ELF-1 (cell line): Measurements from ENCODE around the gene RANBP10.
A peak's percentile ranks its signal among the peaks of the same experiment; 100 is the strongest.

Source experiments
- DNase-seq: peaks from one replicate; pipeline ENCODE4 v3.0.0-alpha.2; 2016; ENCODE audit warnings: low read depth, low spot score

Gene RANBP10

DNA sequence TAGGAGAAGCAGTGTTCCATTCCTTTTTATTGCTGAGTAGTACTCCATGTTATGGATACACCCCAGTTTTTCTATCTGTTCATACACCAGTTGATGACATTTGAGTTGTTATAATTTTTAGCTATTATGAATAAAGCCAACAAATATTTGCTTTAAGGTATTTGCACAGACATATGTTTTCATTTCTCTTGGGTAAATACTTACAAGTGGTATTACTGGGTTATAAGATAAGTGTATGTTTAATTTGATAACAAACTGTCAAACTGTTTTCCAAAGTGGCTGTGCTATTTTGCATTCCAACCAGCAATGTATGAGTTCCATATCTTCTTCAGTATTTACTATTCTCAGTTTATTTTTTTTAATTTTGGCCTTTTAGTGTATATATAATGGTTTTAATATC is 59.5 kb downstream of the RANBP10 start:
- no peak for DNase-seq

DNA sequence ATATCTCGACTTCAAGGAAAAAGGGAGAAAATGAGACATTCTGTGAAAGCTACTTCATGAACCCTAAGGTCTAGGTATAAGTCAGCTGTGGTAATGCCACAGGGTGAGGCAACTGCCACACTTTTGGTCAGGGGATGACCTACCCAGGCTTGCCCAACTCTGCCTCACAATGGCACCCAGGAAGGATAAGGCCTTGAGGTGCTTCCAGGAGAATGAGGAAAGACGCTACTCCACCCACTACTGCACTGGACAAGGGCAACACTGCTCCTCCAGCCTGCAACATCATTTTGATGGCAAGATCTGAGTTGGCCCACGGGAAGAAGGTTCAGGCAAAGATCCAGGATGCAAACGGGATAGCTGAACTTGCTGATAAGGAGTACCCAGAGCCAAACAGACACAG is 65.2 kb downstream of the RANBP10 start:
- no peak for DNase-seq

GRCh38 chr16:67740391-67740790 is 66.0 kb downstream of the RANBP10 start:
- DNase-seq: no peak

- no peak for DNase-seq
These were observed 69.5 kb downstream of the RANBP10 start for GRCh38 chr16:67736858-67737257.

DNA sequence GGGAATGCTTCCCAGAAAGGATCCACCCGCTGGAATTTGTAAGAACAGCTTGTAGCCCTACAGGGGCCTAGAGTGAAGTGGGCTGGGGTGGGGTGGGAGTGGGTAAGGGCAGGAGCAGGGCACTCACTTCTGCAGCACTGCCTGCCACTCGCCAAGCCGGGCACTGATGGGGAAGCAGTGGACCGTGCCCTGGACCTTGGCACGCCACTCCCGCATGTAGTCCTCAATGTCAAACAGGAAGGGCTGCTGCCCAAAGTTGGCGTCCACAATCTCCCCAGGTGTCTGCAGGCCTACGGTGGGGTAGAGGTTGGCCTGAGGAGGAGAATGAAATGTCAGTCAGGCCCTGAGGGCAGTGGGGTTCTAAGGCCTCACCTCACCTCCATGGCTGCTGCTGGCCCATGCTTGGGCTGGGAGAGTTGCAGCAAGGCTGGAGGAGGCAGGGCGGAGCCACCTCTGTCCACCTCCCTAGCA is 71.6 kb downstream of the RANBP10 start:
- DNase-seq: no peak

- no peak for DNase-seq
These were observed 72.5 kb downstream of the RANBP10 start for GRCh38 chr16:67733734-67734470.

- no peak for DNase-seq
These were observed 74.6 kb downstream of the RANBP10 start for GRCh38 chr16:67731753-67732095.

- no peak for DNase-seq
These were observed 75.1 kb downstream of the RANBP10 start for GRCh38 chr16:67731071-67731752.

GRCh38 chr16:67730326-67730725 is 76.0 kb downstream of the RANBP10 start:
- no peak for DNase-seq

DNA sequence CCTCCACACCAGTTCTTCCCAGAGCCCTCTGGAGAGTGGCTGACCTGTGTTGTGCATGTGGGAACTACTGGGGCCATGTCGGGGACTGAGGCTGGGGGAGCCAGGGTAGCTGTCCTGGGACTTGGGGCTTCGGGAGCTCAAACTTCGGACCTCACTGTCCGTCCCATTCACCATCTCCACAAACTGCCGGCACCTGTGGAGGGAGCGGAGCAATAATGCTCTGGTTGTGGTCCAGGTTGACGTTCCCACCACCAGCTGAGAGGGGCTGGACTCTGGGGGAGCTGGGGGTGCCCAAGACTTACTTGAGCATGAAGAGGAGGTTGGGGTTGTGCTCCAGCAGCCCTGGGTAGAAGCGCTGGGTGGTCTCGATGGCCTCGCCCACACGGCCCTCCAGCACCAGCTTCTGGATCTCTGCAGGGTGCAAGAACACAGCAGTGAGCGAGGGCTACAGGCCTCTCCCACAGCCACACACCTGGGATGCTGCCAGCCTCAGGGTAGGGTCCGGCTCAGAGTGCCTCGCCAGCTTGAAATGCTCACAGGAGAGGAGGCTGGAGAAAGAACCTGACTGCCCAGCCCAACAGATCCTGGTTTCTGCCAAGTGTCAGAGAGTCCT is 76.6 kb downstream of the RANBP10 start:
- no peak for DNase-seq

- no peak for DNase-seq
These were observed 78.6 kb downstream of the RANBP10 start for GRCh38 chr16:67727521-67728485.

DNA sequence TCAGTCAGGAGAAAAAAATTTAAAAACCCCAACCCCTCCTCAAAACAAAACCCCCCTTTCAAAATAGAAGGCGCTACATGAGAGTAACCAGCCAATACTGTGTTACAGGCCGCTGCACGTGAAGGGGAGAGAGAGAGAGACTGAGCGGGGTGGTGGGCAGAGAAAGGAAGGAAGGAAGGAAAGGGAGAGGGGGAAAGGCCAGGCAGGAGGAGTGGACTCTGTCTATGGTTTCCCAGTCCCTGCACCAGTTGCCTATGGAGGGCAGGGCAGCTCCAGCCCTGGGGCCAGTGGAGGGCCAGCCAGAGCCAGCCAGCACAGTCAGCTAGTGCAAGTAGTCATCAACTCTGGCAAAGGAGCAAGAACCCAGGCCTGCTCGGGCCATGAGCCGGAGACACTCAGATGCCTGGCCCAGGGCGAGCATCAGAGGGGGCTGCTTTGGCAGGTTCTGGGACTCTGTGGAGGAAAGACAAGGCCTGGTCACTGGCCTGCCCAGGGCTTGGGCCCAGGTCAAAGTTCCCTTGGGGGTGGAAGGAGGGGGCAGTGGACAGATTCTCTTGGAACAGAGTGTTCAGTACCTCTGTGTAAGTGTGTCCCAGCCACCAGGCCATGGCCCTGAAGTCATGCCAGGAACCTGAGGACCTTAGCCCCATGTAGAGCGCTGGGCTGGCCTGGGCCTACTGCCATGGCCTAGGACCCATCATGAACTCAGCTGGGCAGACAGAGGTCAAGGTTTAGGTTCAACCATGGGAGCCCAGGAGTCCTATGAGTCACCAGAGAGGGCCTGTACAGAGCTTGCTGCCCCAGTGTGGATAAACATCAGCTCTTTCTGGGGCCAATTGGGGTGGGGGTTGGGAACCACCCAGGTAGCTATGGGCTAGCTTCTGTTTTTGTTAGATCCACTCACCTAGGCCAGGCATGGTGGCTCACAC is 80.0 kb downstream of the RANBP10 start:
- DNase-seq: no peak

- no peak for DNase-seq
These were observed 82.5 kb downstream of the RANBP10 start for GRCh38 chr16:67723911-67724305.

DNA sequence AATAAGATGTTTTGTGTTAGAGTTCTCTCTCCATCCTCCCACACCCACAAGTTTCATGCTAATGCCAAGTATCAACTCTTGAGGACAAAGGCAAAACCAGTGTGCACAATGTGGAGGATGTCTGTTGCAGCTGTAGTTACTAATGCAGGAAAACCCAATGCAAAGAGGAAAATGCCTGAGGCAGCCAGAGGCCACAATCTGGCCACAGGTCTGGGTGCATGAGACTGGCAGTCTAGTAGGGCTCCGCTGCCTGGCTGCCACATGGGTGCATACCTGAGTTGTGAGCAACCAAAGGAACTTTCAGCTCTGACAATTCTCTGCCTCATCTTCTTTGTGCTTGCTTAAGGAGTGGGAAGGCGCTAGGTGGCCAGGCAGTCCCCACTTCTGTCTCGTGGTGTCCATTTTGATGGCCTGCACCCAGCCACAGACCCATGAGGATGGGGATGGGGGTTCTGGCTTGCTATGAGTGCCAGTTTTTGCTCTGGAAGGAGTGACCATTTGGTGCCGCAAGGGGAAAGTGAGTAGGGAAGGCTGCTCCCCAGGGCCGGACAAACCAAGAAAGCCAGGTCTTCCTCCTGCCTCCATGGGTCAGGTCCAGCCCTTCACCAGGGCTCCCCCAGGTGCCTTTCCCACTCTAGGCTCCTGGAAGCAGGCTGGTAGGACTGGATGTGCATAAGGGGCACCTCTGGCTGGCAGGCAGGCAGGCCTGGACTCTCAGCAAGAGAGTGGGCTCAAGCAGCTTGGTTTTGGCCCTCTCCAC is 83.0 kb downstream of the RANBP10 start:
- no peak for DNase-seq

DNA sequence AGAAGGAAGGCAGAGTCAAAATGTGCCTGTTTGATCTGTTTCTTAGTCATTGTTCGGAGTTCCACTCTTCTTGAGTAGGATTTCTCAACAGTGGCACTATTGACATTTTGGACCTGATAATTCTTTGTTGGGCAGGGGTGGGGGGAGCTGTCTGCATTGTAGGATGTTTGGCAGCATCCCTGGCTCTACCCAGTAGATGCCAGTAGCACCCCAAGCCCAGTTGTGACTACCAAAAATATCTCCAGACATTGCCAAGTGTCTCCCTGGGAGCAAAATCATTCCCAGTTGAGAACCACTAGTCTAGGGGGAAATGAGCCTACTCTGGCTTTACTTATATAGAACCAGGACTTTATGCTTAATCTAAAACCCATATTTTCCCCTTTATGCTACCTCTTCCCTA is 86.1 kb downstream of the RANBP10 start:
- DNase-seq: no peak

DNA sequence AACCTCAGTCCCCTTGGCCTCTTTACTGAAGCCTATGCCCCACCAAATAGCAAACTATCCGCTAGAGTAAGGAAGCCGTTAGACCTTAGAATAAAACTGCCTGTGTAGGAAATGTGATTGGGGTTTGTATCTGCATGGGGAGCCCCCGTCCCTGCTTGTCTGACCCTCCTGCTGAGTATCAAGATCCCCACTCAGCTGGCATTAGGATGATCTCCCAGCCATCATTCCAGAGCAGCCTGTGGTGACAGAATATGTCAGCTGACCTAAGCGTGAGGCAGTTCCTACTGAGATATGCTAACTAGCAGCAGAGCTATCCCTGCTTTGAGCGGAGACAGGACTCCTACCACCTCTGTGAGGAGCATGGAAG is 86.6 kb downstream of the RANBP10 start:
- DNase-seq: peak; percentile 34

- peak; percentile 97 for DNase-seq
These were observed 87.1 kb downstream of the RANBP10 start, which contains the start of gene GFOD2 for GRCh38 chr16:67719048-67719777. TSS of gene GFOD2 (minus strand) at chr16:67719316. CDS start at chr16:67685715, 33,601 bp downstream.

DNA sequence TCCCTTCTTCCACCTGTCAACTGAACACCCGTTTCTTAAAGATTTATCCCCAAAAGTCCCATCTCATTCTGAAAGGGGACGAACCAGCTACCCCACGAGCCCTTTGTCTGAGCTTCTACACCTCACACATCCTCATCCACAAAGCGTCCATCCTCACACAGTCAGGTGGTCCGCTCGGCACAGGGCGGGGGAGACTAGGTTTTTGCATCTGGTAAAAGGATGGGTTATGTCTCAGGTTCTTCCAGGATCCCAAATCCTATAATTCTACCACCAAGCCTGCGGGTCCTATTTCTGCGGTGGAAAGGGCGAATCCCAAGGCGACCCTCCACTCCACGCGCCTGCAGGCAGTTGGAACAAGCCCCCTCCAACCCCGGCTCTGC is 87.7 kb downstream of the RANBP10 start:
- DNase-seq: peak; percentile 47

DNA sequence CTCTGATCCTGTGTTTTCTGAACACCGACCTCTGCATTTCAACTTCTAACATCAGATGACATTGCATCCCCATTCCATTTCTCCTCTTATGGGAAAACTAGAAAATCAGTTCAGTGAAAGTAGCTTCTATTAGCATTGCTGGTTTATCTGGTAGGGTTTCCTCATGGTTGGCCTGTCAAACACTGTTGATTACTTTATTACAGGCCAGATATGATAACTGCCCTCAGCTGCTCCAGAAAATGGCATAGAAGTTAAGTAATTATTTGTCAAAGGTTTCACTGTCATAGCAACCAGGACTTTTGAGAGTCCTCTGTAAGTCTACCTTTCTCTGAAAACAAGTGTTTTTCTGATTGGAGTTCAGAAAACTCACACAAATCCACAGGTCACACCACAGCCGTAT is 90.3 kb downstream of the RANBP10 start:
- no peak for DNase-seq
